ENCODE measurements around the gene DCBLD1.

The DCBLD1 gene

DNA sequence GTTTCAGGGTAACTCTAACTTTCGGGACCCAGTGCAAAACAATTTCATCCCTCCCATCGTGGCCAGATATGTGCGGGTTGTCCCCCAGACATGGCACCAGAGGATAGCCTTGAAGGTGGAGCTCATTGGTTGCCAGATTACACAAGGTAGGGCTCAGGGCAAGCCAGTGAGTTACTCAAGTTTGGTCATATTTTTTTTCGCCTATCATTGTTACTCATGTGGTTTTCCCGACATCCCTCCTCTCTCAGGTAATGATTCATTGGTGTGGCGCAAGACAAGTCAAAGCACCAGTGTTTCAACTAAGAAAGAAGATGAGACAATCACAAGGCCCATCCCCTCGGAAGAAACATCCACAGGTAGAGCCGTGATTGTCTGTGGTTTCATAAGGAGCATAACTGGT is 58.2 kb downstream of the DCBLD1 start:
- no peak overlapping the region for H3K9ac ChIP-seq
- no peaks in the 10 kb centered on the region for H3K9me3 ChIP-seq (ENCODE audit: control insufficient read depth, low read length)
- H3K27me3 ChIP-seq (ENCODE audit: control insufficient read depth, insufficient read depth, low read length), result no peaks in the 10 kb centered on the region
- no peaks in the 10 kb centered on the region for H3K36me3 ChIP-seq (ENCODE audit: control insufficient read depth, insufficient read depth, low read length)
- no peak overlapping the region for H3K4me2 ChIP-seq (ENCODE audit: low read length)
- no peak overlapping the region for H2AFZ ChIP-seq
- H3K27ac ChIP-seq, result no peak overlapping the region
- H3K4me3 ChIP-seq (ENCODE audit: low read depth, low read length), result no peak overlapping the region
- H3K4me1 ChIP-seq, result no peaks in the 10 kb centered on the region
- no peaks in the 10 kb centered on the region for H3K79me2 ChIP-seq
- TF ChIP-seq, protein P1, sequence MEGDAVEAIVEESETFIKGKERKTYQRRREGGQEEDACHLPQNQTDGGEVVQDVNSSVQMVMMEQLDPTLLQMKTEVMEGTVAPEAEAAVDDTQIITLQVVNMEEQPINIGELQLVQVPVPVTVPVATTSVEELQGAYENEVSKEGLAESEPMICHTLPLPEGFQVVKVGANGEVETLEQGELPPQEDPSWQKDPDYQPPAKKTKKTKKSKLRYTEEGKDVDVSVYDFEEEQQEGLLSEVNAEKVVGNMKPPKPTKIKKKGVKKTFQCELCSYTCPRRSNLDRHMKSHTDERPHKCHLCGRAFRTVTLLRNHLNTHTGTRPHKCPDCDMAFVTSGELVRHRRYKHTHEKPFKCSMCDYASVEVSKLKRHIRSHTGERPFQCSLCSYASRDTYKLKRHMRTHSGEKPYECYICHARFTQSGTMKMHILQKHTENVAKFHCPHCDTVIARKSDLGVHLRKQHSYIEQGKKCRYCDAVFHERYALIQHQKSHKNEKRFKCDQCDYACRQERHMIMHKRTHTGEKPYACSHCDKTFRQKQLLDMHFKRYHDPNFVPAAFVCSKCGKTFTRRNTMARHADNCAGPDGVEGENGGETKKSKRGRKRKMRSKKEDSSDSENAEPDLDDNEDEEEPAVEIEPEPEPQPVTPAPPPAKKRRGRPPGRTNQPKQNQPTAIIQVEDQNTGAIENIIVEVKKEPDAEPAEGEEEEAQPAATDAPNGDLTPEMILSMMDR (IDR thresholded peaks at IDR 0.05), result no peak

DNA sequence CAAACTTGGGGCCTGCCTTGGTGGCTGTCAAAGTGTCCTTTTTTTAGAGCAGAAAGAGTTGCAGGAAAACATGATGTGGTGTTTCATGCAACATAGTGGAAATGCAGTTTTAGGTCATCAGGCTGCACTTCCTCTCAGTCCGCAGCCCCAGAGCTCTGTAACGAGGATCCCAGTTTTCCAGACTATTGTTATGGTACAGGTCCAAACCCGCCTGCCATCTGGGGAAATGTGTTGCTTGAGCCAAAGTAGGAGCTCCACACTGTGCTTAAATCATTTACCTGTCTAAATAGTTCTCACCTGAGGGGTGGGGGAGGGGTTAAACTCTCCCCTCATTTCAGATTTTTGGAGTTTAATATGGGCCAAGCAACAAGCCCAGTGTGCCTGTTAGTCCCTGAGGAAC is 60.0 kb downstream of the DCBLD1 start:
- no peak overlapping the region for H3K27ac ChIP-seq
- H3K9me3 ChIP-seq (ENCODE audit: control insufficient read depth, low read length), result no peaks in the 10 kb centered on the region
- peaks cover 2% of the 10 kb centered on the region for H3K4me1 ChIP-seq
- no peak overlapping the region for H3K9ac ChIP-seq
- TF ChIP-seq, protein P1 (IDR thresholded peaks at IDR 0.05), result no peak
- H3K79me2 ChIP-seq, result no peaks in the 10 kb centered on the region
- no peaks in the 10 kb centered on the region for H3K36me3 ChIP-seq (ENCODE audit: control insufficient read depth, insufficient read depth, low read length)
- no peaks in the 10 kb centered on the region for H3K27me3 ChIP-seq (ENCODE audit: control insufficient read depth, insufficient read depth, low read length)
- H2AFZ ChIP-seq, result no peak overlapping the region
- H3K4me3 ChIP-seq (ENCODE audit: low read depth, low read length), result no peak overlapping the region
- no peak overlapping the region for H3K4me2 ChIP-seq (ENCODE audit: low read length)

DNA sequence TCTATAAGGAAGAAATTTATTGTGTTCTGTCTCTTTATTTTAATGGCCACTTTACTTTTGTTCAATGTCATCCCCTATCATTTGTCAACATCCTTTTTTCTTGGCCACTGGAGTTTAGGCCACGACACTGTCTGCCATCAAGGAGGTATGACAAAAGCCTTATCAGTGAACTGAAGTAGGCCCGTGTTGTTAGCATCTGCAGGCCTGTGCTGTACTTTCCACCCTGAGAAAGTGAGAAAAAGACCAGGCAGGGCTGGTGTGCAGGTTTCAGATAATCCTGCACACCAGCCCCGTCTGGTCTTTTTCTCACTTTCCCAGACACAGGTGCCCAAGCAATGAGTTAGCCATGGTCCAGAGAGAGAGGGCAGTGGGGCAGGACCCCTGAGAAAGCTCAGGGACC is 62.2 kb downstream of the DCBLD1 start:
- H3K4me3 ChIP-seq (ENCODE audit: low read depth, low read length), result no peak overlapping the region
- H3K36me3 ChIP-seq (ENCODE audit: control insufficient read depth, insufficient read depth, low read length), result no peaks in the 10 kb centered on the region
- H3K9me3 ChIP-seq (ENCODE audit: control insufficient read depth, low read length), result no peaks in the 10 kb centered on the region
- peaks cover 3% of the 10 kb centered on the region for H3K4me1 ChIP-seq
- TF ChIP-seq, protein P1 (IDR thresholded peaks at IDR 0.05), result no peak
- H3K27ac ChIP-seq, result no peak overlapping the region
- H3K79me2 ChIP-seq, result no peaks in the 10 kb centered on the region
- no peaks in the 10 kb centered on the region for H3K27me3 ChIP-seq (ENCODE audit: control insufficient read depth, insufficient read depth, low read length)
- H2AFZ ChIP-seq, result no peak overlapping the region
- H3K9ac ChIP-seq, result no peak overlapping the region
- H3K4me2 ChIP-seq (ENCODE audit: low read length), result no peak overlapping the region

DNA sequence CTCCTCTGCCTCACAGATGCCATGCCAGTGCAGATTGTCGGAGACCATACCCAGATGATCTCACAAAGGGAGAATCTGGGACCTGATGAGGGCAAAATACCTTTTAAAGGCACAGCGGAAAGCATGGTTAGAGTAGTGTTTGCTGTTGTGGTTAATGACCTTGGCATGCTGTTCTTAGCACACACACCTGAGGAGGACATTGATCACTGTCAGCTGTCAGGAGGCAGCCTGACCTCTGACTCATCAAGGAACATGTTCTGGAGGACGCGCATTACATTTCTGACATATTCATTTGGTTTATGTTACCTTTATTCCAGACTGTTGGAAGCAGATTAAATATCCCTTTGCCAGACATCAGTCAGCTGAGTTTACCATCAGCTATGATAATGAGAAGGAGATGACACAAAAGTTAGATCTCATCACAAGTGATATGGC is 62.7 kb downstream of the DCBLD1 start:
- H3K9me3 ChIP-seq (ENCODE audit: control insufficient read depth, low read length), result no peaks in the 10 kb centered on the region
- H3K4me3 ChIP-seq (ENCODE audit: low read depth, low read length), result no peak overlapping the region
- no peak overlapping the region for H2AFZ ChIP-seq
- TF ChIP-seq, protein P1 (IDR thresholded peaks at IDR 0.05), result no peak
- no peaks in the 10 kb centered on the region for H3K27me3 ChIP-seq (ENCODE audit: control insufficient read depth, insufficient read depth, low read length)
- no peak overlapping the region for H3K4me2 ChIP-seq (ENCODE audit: low read length)
- peaks cover 3% of the 10 kb centered on the region for H3K4me1 ChIP-seq
- no peak overlapping the region for H3K27ac ChIP-seq
- H3K36me3 ChIP-seq (ENCODE audit: control insufficient read depth, insufficient read depth, low read length), result no peaks in the 10 kb centered on the region
- no peak overlapping the region for H3K9ac ChIP-seq
- H3K79me2 ChIP-seq, result no peaks in the 10 kb centered on the region

DNA sequence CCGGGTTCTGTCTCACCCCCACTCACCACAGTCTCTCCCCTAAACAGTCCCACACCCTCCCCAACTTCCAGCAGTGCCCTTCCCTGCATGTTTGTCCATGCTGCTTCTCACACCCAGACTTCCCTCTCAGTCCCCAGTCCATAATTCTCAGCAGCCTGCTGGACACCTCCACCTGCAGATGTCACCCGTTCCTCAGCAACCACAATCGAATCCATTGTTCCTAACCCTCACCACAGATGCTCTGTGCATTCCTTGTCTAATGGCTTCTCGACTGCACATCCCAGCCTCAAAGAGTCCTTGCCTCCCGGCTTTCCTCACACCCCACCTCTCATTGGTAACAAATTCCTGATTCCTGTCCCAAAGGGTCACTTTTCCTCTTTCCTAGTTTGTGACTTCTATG is 64.2 kb downstream of the DCBLD1 start:
- Histone ChIP-seq H3K9ac (no peak overlapping the region), H3K4me1 (peaks cover 3% of the 10 kb centered on the region), H3K79me2 (no peaks in the 10 kb centered on the region), H3K4me2 (ENCODE audit: low read length) (no peak overlapping the region), H3K36me3 (ENCODE audit: control insufficient read depth, insufficient read depth, low read length) (no peaks in the 10 kb centered on the region), H2AFZ (no peak overlapping the region), H3K4me3 (ENCODE audit: low read depth, low read length) (no peak overlapping the region), H3K27me3 (ENCODE audit: control insufficient read depth, insufficient read depth, low read length) (no peaks in the 10 kb centered on the region), H3K9me3 (ENCODE audit: control insufficient read depth, low read length) (no peaks in the 10 kb centered on the region), H3K27ac (no peak overlapping the region)
- TF ChIP-seq, protein P1 (IDR thresholded peaks at IDR 0.05), result no peak
